NCI-H146 (cell line): Measurements from ENCODE around the gene PPP1R3D.
"Not testable (repeated sequence)": the region's sequence is repeated elsewhere in the genome, so short reads cannot be mapped to it uniquely, and the experiment has no call there.

Source experiments
- DNase-seq: peaks from one replicate; lab custom pipeline; 2025; lab: John Stamatoyannopoulos, UW

The PPP1R3D gene

DNA sequence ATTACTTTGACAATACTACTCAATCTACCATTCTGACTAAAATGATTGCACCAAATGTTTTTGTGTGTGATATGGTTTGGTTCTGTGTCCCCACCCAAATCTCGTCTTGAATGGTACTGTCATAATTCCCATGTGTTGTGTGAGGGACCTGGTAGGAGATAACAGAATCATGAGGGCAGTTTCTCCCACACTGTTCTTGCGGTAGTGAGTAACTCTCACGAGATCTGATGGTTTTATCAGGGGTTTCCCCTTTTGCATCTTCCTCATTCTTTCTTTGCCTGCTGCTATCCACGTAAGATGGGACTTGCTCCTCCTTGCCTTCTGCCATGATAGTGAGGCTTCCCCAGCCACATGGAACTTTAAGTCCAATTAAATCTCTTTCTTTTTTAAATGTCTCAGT, 27.5 kb downstream of the PPP1R3D start:
- no peak for DNase-seq

DNA sequence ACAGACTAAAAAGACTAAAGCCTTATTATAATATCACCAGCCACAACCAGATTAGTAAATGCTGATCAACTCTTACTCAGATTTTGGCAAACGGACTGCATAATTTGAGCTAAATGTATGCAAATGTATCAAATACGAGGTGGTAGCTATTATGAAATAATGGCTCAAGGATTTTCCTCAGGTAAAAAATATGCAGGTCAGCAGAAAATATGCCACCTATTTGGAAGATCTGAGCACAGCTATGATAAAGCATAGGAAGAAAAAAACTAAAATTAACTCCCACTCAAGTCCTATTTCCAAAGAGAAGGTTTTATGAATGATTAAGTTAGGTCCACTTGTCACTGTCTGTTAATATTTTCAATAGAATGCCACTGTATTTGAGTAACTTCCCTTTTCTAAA, 29.1 kb downstream of the PPP1R3D start:
- DNase-seq, result no peak

- DNase-seq, result no peak
These were observed 31.2 kb downstream of the PPP1R3D start for GRCh38 chr20:59908855-59909254.

DNA sequence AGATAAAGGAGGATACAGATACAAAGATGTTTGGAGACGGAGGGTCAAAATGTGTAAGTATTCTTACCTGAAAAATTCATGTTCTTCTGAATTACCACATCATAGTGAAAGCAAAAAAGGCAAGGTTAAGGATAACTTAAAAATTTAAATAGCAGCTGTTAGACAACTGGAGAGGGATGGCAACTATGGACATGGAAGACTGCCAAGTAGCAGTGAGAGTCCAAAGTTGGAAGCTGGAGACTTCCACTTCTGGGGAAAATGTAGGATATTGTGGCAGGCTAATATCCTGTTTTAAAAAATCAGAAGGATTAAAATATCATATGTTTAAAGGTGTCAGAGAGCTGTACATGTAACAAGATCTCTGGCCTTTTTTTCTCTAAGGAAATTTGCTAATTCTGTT, 36.5 kb downstream of the PPP1R3D start:
- no peak for DNase-seq

DNA sequence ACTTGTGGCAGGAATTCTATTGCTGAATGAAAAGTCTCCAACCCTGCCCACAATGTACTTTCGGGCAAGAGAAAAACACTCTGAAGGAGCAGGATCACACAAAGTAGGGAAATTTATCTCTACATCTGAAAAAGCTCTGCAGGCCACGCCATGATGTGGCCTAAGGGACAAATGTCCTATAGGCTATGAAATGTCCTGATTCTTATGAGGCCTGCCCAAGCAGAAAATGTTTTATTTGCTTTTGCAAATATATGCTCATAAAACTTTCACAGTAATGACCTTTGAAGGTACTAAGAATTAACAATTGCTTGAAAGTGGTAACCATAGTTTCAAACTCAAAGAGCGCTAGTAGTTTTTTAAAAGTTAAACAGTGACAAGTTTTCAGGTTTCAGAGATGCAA, 37.6 kb downstream of the PPP1R3D start:
- no peak for DNase-seq

GRCh38 chr20:59895908-59896307, 44.2 kb downstream of the PPP1R3D start:
- no peak for DNase-seq

- no peak for DNase-seq
These were observed 48.5 kb downstream of the PPP1R3D start for GRCh38 chr20:59891581-59891980.

DNA sequence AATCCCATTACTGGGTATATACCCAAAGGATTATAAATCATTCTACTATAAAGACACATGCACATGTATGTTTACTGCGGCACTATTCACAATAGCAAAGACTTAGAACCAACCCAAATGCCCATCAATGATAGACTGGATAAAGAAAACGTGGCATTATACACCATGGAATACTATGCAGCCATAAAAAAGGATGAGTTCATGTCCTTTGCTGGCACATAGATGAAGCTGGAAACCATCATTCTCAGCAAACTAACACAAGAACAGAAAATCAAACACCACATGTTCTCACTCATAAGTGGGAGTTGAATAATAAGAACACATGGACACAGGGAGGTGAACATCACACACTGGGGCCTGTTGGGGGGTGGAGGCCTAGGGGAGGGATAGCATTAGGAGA, 50.1 kb downstream of the PPP1R3D start:
- DNase-seq, result not testable (repeated sequence)

DNA sequence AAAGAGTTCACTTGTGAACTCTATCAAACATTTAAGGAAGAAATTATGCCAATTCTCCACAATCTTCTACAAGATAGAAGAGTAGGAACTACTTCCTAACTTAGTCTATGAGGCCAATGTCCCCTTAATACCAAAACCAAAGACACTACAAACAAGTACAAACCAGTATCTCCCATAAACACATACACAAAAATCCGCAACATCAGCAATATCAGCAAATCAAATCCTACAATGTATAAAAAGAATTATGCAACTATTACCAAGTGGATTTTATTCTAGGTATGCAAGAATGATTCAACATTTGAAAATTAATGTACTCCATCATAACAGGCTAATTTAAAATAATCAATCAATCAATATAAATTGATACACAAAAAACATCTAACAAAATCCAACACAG, 52.1 kb downstream of the PPP1R3D start:
- no peak for DNase-seq
